ENCODE results near the gene TCTN1. TPM values are rescaled to one million over a fixed set of nuclear protein-coding genes. Genes with fewer than 3 reads are reported as not detected.
A peak's percentile ranks its signal among the peaks of the same experiment; 100 is the strongest.

TCTN1 gene
- total and polyA plus RNA-seq, 2 of the 8 experiments (the other 6 are each of a cell fraction or from before 2014, with no cell fraction given) = 14.7 to 16.4 TPM

- no peak overlapping the region for H3K14ac ChIP-seq (ENCODE audit: insufficient read length)
- no peaks in the 10 kb centered on the region for H4K20me1 ChIP-seq (replicated peaks in 1 of 2; ENCODE audit: control insufficient read depth in 1 of 2, insufficient read depth in 2 of 2, low read length in 2 of 2)
- H3K79me2 ChIP-seq (ENCODE audit: control insufficient read depth in 1 of 2, insufficient read depth in 2 of 2, low read length in 2 of 2) = no peaks in the 10 kb centered on the region
- peak overlapping the region; percentile 64; the same call in 1 of the 2 replicates for H3K27ac ChIP-seq (ENCODE audit: low read depth, low read length)
- 16% methylated on average over 18 of the region's 38 CpGs; no CpG with 5 or more reads in 1 of the 2 experiments for WGBS, 2 experiments (ENCODE audit: extremely low coverage in 1 of 2, insufficient coverage in 1 of 2, insufficient read length in 1 of 2, insufficient replicate concordance in 2 of 2, low coverage in 1 of 2, low lambda C conversion rate in 2 of 2, missing lambda C conversion rate in 1 of 2)
- H2BK20ac ChIP-seq (ENCODE audit: low read length) = 0 out of 2 replicates have a peak overlapping the region, but pooled peaks have one; percentile 51
- peak overlapping the region; percentile 62 for H2BK5ac ChIP-seq (ENCODE audit: low read depth, low read length)
- ChIA-PET POLR2A (ENCODE audit: partially characterized antibody) (interaction anchor here (0.5 to 2.5 kb wide), 16 partner anchors 10 to 654 kb away, joined by 3 to 9 read pairs (median 3); partner anchors contain the start of gene PPP1CC), CTCF (ENCODE audit: partially characterized antibody) (interaction anchor here (0.7 to 1.4 kb wide), 5 partner anchors 8 to 72 kb away, joined by 3 to 5 read pairs (median 3); no protein-coding TSS in a partner anchor)
- no peaks in the 10 kb centered on the region for H3K79me1 ChIP-seq (ENCODE audit: low read depth, low read length)
- no peaks in the 10 kb centered on the region for H3K9me3 ChIP-seq (ENCODE audit: insufficient read depth in 2 of 2, low read depth in 1 of 2, low read length in 1 of 2)
- peak overlapping the region; percentile 98 for H2AFZ ChIP-seq (ENCODE audit: low read length)
- peak overlapping the region; percentile 83 to 85 for H3K4me2 ChIP-seq (ENCODE audit: insufficient read depth in 1 of 2, low read depth in 2 of 2, low read length in 2 of 2)
- H2BK15ac ChIP-seq (ENCODE audit: low read length) = peak overlapping the region; percentile 83; the same call in 1 of the 2 replicates
- no peak overlapping the region for H3K56ac ChIP-seq (replicated peaks; ENCODE audit: insufficient read length, low read depth, low read length)
- peak overlapping the region; percentile 88 for H4K91ac ChIP-seq (replicated peaks; ENCODE audit: insufficient read length, low read length)
- H3K4ac ChIP-seq (replicated peaks; ENCODE audit: insufficient read length, low read depth, low read length) = peak overlapping the region; percentile 98
- no peak overlapping the region for H2AK5ac ChIP-seq (ENCODE audit: low read depth, low read length)
- peak overlapping the region; percentile 95 for H3K18ac ChIP-seq (ENCODE audit: extremely low read depth, low read length)
- H3K23ac ChIP-seq (ENCODE audit: insufficient read length) = no peak overlapping the region
- H4K5ac ChIP-seq (ENCODE audit: insufficient read length, low read depth, low read length) = peak overlapping the region; percentile 97
- no peak for FAIRE-seq
- peak in 1 of 2 experiments; percentile 85 for DNase-seq (ENCODE audit: low read depth in 1 of 2, low spot score in 2 of 2)
- H4K8ac ChIP-seq (ENCODE audit: extremely low read depth, insufficient read depth, low read length) = peak overlapping the region; percentile 80; the same call in 1 of the 2 replicates
- peaks cover 0 to 13% (median 9%) of the 10 kb centered on the region in 4 experiments; a peak in 5 of 7 replicates for H3K27me3 ChIP-seq (replicated peaks in 1 of 4; ENCODE audit: control insufficient read depth in 3 of 4, extremely low read depth in 1 of 4, insufficient read depth in 3 of 4, low read length in 3 of 4)
- H3K4me1 ChIP-seq (replicated peaks in 1 of 4; ENCODE audit: control insufficient read depth in 3 of 4, insufficient read depth in 4 of 4, low read length in 3 of 4) = peaks cover 2 to 15% (median 6%) of the 10 kb centered on the region in 4 experiments
- H3K4me3 ChIP-seq (ENCODE audit: extremely low read depth in 1 of 4, insufficient read depth in 2 of 4, low read depth in 3 of 4, low read length in 4 of 4) = peak overlapping the region; percentile 38 to 71 (median 50); a peak in 7 of 8 replicates
- peaks cover 6% of the 10 kb centered on the region for H3K23me2 ChIP-seq (ENCODE audit: low read depth, low read length)
- peak overlapping the region; percentile 56 for H2BK120ac ChIP-seq (replicated peaks; ENCODE audit: low read depth, low read length)
- H3K9ac ChIP-seq (replicated peaks in 1 of 4; ENCODE audit: extremely low read depth in 1 of 4, low read depth in 3 of 4, low read length in 3 of 4) = peak overlapping the region; percentile 49 to 65 (median 58); a peak in 5 of 7 replicates
- H3K36me3 ChIP-seq (ENCODE audit: control insufficient read depth in 2 of 4, insufficient read depth in 4 of 4, low read length in 3 of 4) = no peaks in the 10 kb centered on the region
- peak overlapping the region; percentile 62; the same call in 1 of the 2 replicates for H2BK12ac ChIP-seq (ENCODE audit: low read depth, low read length)
- TF ChIP-seq NRF1 (IDR thresholded peaks at IDR 0.05; ENCODE audit: low read depth, low read length) (no peak), POLR2A (IDR thresholded peaks at IDR 0.05; ENCODE audit: control extremely low read depth in 1 of 2, low read depth in 2 of 2, low read length in 2 of 2) (peak; percentile 49 to 76), TAF1 (IDR thresholded peaks at IDR 0.05; ENCODE audit: low read depth, low read length) (peak; percentile 47), CTBP2 (IDR thresholded peaks at IDR 0.05; ENCODE audit: borderline replicate concordance, insufficient read depth, insufficient read length, low read length) (peak; percentile 58), SP2 (IDR thresholded peaks at IDR 0.05; ENCODE audit: low read length) (no peak)
- TF ChIP-seq, protein P1, sequence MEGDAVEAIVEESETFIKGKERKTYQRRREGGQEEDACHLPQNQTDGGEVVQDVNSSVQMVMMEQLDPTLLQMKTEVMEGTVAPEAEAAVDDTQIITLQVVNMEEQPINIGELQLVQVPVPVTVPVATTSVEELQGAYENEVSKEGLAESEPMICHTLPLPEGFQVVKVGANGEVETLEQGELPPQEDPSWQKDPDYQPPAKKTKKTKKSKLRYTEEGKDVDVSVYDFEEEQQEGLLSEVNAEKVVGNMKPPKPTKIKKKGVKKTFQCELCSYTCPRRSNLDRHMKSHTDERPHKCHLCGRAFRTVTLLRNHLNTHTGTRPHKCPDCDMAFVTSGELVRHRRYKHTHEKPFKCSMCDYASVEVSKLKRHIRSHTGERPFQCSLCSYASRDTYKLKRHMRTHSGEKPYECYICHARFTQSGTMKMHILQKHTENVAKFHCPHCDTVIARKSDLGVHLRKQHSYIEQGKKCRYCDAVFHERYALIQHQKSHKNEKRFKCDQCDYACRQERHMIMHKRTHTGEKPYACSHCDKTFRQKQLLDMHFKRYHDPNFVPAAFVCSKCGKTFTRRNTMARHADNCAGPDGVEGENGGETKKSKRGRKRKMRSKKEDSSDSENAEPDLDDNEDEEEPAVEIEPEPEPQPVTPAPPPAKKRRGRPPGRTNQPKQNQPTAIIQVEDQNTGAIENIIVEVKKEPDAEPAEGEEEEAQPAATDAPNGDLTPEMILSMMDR (IDR thresholded peaks at IDR 0.05; ENCODE audit: control extremely low read depth in 1 of 3, insufficient read depth in 1 of 3, low read depth in 1 of 3, low read length in 3 of 3) = no peak
- TF ChIP-seq, protein P2, sequence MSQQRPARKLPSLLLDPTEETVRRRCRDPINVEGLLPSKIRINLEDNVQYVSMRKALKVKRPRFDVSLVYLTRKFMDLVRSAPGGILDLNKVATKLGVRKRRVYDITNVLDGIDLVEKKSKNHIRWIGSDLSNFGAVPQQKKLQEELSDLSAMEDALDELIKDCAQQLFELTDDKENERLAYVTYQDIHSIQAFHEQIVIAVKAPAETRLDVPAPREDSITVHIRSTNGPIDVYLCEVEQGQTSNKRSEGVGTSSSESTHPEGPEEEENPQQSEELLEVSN (IDR thresholded peaks at IDR 0.05) = peak; percentile 86
These were observed 75.6 kb downstream of the TCTN1 start for GRCh38 chr12:110689281-110690126.

Measured in H1 (cell line).